Activated CD8-positive, alpha-beta T cell treated with anti-CD3 and anti-CD28 coated beads, Interleukin-2, amount 10 ng/mL, durations not matched to agents 7 days and 5 days (primary cell): ENCODE results near the gene CHCHD6. TPM values are rescaled to one million over a fixed set of nuclear protein-coding genes. Genes with fewer than 3 reads are reported as not detected.

ENCODE experiments used
- ATAC-seq: fragments of 150-1000 bp; cut with Tn5 transposase; one replicate; pipeline ENCODE4 v1.10.0; 2021; ENCODE audit warnings: moderate library complexity
- CTCF ChIA-PET: fragments of 350-600 bp; sonication (Branson Sonifier 250); formaldehyde crosslinking; loops from one replicate; lab custom pipeline; 2021; ENCODE audit warnings: antibody characterized with exemption; lab: Charles Lee
- POLR2A ChIA-PET: fragments of 350-600 bp; sonication (Branson Sonifier 250); formaldehyde crosslinking; loops from one replicate; lab custom pipeline; 2021; ENCODE audit warnings: antibody characterized with exemption; lab: Charles Lee
- DNase-seq: peaks from one replicate; pipeline ENCODE4 v3.0.0-alpha.2; 2020
- H3K27ac Mint-ChIP-seq: one replicate; pipeline ENCODE4 v1.8.0; 2021; ENCODE audit warnings: mild to moderate bottlenecking, mixed read lengths
- H3K27me3 Mint-ChIP-seq: one replicate; pipeline ENCODE4 v1.8.0; 2021; ENCODE audit warnings: low read depth, mixed read lengths
- H3K36me3 Mint-ChIP-seq: one replicate; pipeline ENCODE4 v1.8.0; 2021; ENCODE audit warnings: low read depth, mixed read lengths
- H3K4me1 Mint-ChIP-seq: one replicate; pipeline ENCODE4 v1.8.0; 2021; ENCODE audit warnings: low read depth, mixed read lengths
- H3K4me3 Mint-ChIP-seq: one replicate; pipeline ENCODE4 v1.8.0; 2021; ENCODE audit warnings: mild to moderate bottlenecking, mixed read lengths
- H3K9me3 Mint-ChIP-seq: one replicate; pipeline ENCODE4 v1.8.0; 2022; ENCODE audit warnings: mixed read lengths; ENCODE audit not compliant: insufficient read depth
- total RNA-seq, 2 experiments: library from RNA; stranded (reverse); gene quantifications; one replicate each; pipeline ENCODE4 v1.2.3, GENCODE V29; 2021

CHCHD6 gene
- total RNA-seq, 2 experiments from 2014 or later: 5.1 to 6.2 TPM

DNA sequence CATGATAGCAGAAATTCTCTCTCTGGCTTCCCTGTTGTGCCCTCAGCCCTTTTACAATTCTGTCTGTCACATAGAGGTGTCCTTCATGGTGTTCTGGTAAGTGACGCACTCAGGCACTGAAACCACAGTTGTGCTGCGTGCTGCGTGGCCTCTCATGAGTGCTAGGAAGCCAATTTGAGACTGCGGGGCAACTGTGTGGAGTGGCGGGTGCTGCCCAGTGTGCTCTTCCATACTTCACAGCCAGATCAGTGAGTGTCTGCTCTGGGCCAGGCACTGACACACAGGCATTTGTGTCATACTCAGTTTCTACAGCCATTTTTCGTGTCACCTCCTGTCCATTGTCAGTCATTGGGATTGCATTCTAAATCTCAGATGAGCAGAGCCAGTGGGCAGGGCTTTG lies 145.7 kb downstream of the CHCHD6 start:
- ChIA-PET POLR2A (no interaction called here), CTCF (no interaction called here)
- H3K27ac Mint-ChIP-seq: no peak overlapping the region
- H3K4me3 Mint-ChIP-seq: no peak overlapping the region
- H3K36me3 Mint-ChIP-seq: no peaks in the 10 kb centered on the region
- ATAC-seq: no peak
- no peaks in the 10 kb centered on the region for H3K27me3 Mint-ChIP-seq
- peak; percentile 16 for DNase-seq
- H3K4me1 Mint-ChIP-seq: no peaks in the 10 kb centered on the region
- H3K9me3 Mint-ChIP-seq: no peaks in the 10 kb centered on the region

GRCh38 chr3:126850370-126851085 lies 146.5 kb downstream of the CHCHD6 start:
- CTCF ChIA-PET: no interaction called here
- Mint-ChIP-seq H3K4me1 (no peaks in the 10 kb centered on the region), H3K9me3 (no peaks in the 10 kb centered on the region), H3K36me3 (no peaks in the 10 kb centered on the region), H3K27me3 (no peaks in the 10 kb centered on the region), H3K27ac (no peak overlapping the region), H3K4me3 (no peak overlapping the region)
- ATAC-seq: no peak
- no peak for DNase-seq
- POLR2A ChIA-PET: no interaction called here

- ATAC-seq (no peak), DNase-seq (no peak)
- no peaks in the 10 kb centered on the region for H3K36me3 Mint-ChIP-seq
- ChIA-PET CTCF (no interaction called here), POLR2A (no interaction called here)
- H3K27me3 Mint-ChIP-seq: no peaks in the 10 kb centered on the region
- H3K9me3 Mint-ChIP-seq: no peaks in the 10 kb centered on the region
- H3K4me3 Mint-ChIP-seq: no peak overlapping the region
- H3K4me1 Mint-ChIP-seq: no peaks in the 10 kb centered on the region
- no peak overlapping the region for H3K27ac Mint-ChIP-seq
Measured at GRCh38 chr3:126851382-126851781, 147.3 kb downstream of the CHCHD6 start.

DNA sequence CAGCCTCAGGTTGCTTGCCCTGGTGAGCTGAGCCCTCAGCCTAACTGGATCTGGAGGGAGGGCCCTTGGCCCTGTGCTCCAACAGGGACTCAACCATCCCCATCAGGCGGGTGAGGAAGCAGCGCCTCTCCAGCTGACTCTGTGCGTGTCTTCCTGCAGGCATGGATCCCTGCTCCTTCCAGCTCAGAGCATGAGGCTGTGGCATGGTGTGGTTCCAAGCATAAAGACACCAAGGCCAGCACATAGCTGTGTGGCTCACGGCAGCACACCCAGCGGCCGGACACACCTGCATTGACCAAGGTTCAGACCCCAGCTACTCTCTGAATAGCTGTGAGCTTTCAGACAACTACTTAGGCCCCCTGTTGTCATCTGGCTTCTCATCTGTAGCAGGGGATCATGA lies 147.9 kb downstream of the CHCHD6 start:
- ChIA-PET CTCF (no interaction called here), POLR2A (no interaction called here)
- Mint-ChIP-seq H3K27ac (no peak overlapping the region), H3K27me3 (no peaks in the 10 kb centered on the region), H3K4me3 (no peak overlapping the region), H3K9me3 (no peaks in the 10 kb centered on the region), H3K4me1 (no peaks in the 10 kb centered on the region), H3K36me3 (no peaks in the 10 kb centered on the region)
- DNase-seq (no peak), ATAC-seq (no peak)

DNA sequence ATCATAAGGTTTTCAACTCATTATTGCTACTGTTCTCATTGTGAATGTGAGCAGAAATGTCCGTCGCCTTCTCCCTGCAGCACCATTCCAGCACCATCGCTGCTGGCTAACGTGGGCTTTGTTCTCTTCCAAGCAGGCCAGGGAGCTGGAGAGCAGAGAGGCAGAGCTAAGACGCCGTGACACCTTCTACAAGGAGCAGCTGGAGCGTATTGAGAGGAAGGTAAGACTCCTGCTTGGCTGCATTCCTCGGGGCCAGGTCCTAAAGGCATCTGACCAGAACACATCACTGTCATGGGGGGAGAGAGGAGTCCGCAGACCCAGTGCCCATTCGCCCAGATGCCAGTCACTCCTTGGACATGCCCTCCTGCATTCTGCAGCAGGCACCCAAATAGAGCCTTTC lies 148.5 kb downstream of the CHCHD6 start:
- no peaks in the 10 kb centered on the region for H3K36me3 Mint-ChIP-seq
- DNase-seq (no peak), ATAC-seq (no peak)
- no peak overlapping the region for H3K4me3 Mint-ChIP-seq
- H3K4me1 Mint-ChIP-seq: no peaks in the 10 kb centered on the region
- POLR2A ChIA-PET: no interaction called here
- no peaks in the 10 kb centered on the region for H3K27me3 Mint-ChIP-seq
- H3K9me3 Mint-ChIP-seq: no peaks in the 10 kb centered on the region
- CTCF ChIA-PET: no interaction called here
- H3K27ac Mint-ChIP-seq: no peak overlapping the region

GRCh38 chr3:126854666-126855065 lies 150.6 kb downstream of the CHCHD6 start:
- ATAC-seq (no peak), DNase-seq (no peak)
- no peaks in the 10 kb centered on the region for H3K9me3 Mint-ChIP-seq
- no peak overlapping the region for H3K4me3 Mint-ChIP-seq
- POLR2A ChIA-PET: no interaction called here
- CTCF ChIA-PET: no interaction called here
- H3K27me3 Mint-ChIP-seq: no peaks in the 10 kb centered on the region
- no peak overlapping the region for H3K27ac Mint-ChIP-seq
- H3K36me3 Mint-ChIP-seq: no peaks in the 10 kb centered on the region
- H3K4me1 Mint-ChIP-seq: no peaks in the 10 kb centered on the region

DNA sequence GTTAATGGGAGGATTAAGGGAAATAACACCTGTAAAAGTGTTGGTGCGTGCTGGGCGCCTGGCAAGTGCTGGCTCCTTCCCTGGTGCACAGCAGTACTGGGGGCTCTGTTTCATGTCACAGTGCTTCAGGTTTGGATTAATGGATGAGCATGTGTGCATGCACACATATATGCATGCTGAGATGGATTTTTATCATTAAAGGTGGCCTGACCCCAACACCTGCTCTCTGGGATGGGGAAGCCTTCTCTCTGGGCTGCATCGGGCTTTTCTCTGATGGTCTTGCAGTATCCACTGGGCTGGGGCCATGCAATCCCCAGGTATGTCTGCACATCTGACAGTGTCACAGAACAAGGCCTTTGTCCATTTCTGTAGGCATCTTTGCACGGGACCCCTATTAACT lies 151.3 kb downstream of the CHCHD6 start:
- DNase-seq: no peak
- Mint-ChIP-seq H3K27me3 (no peaks in the 10 kb centered on the region), H3K27ac (no peak overlapping the region), H3K36me3 (no peaks in the 10 kb centered on the region), H3K4me1 (no peaks in the 10 kb centered on the region), H3K4me3 (no peak overlapping the region), H3K9me3 (no peaks in the 10 kb centered on the region)
- no peak for ATAC-seq
- CTCF ChIA-PET: no interaction called here
- POLR2A ChIA-PET: no interaction called here

DNA sequence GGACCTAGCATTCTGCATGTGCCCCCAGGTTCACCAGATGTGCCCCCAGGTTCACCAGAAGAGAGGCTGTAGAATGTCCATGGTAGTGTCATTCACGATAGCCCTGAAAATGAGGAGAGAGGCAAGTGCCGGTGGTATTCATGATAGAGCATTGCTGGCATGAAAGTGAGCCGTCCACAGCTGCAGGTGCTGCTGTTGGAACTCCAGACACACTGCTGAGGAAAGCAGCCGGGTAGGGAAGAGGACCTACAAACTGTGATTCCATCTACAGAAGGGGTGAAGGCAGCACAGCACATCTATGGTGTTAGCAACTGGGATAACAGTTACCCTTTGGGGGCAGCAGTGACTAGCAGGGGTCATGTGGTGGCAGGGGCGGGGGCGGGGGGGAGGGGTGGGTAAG lies 153.9 kb downstream of the CHCHD6 start:
- Mint-ChIP-seq H3K36me3 (no peaks in the 10 kb centered on the region), H3K9me3 (no peaks in the 10 kb centered on the region), H3K4me1 (no peaks in the 10 kb centered on the region), H3K27me3 (no peaks in the 10 kb centered on the region), H3K27ac (no peak overlapping the region), H3K4me3 (no peak overlapping the region)
- CTCF ChIA-PET: no interaction called here
- ATAC-seq: no peak
- DNase-seq: no peak
- POLR2A ChIA-PET: no interaction called here

DNA sequence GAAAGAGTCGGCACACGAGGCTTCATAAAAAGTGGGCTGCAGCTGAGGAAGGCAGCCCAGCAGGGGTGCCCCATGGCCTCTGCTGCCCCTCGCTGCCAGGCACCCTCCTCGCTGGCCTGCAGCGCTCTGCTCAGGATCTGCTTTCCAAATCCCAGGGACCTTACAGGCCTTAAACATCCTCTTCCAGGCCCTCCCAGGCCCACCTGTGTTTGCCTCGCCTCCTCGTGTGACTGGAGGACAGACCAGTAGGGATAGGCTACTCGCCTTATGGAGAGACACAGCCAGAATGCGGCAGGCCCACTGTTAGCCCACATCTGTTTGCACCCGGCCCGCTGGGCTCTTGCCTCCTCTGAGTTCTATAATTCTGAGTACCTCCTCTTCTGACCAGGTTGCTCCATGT lies 154.4 kb downstream of the CHCHD6 start:
- Mint-ChIP-seq H3K36me3 (no peaks in the 10 kb centered on the region), H3K4me3 (no peak overlapping the region), H3K4me1 (no peaks in the 10 kb centered on the region), H3K27me3 (no peaks in the 10 kb centered on the region), H3K27ac (no peak overlapping the region), H3K9me3 (no peaks in the 10 kb centered on the region)
- ChIA-PET POLR2A (no interaction called here), CTCF (no interaction called here)
- ATAC-seq (no peak), DNase-seq (no peak)

DNA sequence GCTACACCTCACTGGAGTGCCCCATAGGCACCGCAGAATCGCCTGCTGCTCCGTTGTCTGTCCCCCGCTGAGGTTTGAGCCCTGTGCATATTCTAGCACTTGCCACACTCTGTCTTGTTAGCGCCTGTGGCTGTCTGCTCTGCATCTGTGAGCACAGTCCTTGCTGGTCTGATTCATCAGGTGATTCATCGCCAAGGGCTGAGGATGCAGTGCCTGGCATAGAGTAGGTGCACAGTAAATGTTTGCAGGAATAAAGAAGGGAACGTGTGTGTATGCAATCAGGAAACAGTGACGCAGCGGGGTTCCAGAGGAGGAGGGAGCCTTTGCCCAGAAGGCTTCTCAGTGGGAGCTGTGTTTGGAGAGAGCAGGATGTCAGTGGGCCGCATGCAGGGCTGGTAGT lies 154.8 kb downstream of the CHCHD6 start:
- Mint-ChIP-seq H3K27me3 (no peaks in the 10 kb centered on the region), H3K9me3 (no peaks in the 10 kb centered on the region), H3K36me3 (no peaks in the 10 kb centered on the region), H3K4me3 (no peak overlapping the region), H3K4me1 (no peaks in the 10 kb centered on the region), H3K27ac (no peak overlapping the region)
- DNase-seq (no peak), ATAC-seq (no peak)
- CTCF ChIA-PET: no interaction called here
- POLR2A ChIA-PET: no interaction called here

DNA sequence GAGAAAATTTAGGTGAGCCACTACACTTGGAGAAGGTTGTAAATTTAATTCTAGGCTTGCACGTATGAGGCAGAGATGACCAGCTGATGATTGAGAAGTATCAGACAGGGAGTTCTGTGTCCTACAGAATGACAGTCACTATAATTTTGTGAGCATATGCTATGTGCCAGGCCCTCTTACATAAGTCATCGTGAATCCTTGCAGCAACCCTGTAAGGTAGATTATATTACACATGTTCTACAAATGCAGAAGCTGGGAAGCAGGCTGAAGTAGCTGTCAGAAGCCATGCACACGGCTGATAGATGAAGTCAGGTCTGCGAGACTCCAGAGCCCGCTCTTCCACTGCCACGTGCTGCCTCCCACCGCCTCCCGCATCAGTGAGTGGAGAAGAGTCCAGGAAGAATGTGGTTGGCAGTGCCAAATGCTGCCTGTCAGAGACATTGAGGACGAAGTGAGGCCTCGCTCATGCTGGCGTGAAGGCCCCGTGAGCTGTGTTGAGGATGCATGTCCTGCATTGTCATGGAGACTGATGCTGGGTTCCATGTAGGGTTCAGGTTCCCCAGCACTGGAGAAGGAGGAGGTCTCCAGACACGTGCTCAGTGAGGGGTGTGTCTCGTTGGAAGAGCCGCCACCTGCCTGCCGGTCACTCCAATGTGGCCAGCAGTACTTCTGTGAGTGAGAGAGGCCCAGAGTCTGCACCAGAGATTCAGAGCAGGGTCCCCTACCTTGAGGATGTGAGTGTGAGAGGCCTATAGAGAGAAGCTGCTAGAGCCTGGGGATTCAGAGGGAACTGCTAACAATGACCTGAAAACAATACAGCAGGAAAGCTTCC lies 155.6 kb downstream of the CHCHD6 start:
- ATAC-seq: no peak
- ChIA-PET CTCF (no interaction called here), POLR2A (no interaction called here)
- H3K27ac Mint-ChIP-seq: no peak overlapping the region
- no peak for DNase-seq
- H3K9me3 Mint-ChIP-seq: no peaks in the 10 kb centered on the region
- no peaks in the 10 kb centered on the region for H3K27me3 Mint-ChIP-seq
- no peak overlapping the region for H3K4me3 Mint-ChIP-seq
- no peaks in the 10 kb centered on the region for H3K4me1 Mint-ChIP-seq
- no peaks in the 10 kb centered on the region for H3K36me3 Mint-ChIP-seq

GRCh38 chr3:126865736-126866135 lies 161.7 kb downstream of the CHCHD6 start:
- H3K36me3 Mint-ChIP-seq: peaks cover 2% of the 10 kb centered on the region
- H3K4me1 Mint-ChIP-seq: no peaks in the 10 kb centered on the region
- H3K27ac Mint-ChIP-seq: no peak overlapping the region
- no peak overlapping the region for H3K4me3 Mint-ChIP-seq
- DNase-seq (no peak), ATAC-seq (no peak)
- H3K9me3 Mint-ChIP-seq: no peaks in the 10 kb centered on the region
- H3K27me3 Mint-ChIP-seq: no peaks in the 10 kb centered on the region
- ChIA-PET CTCF (no interaction called here), POLR2A (no interaction called here)
